CD8-positive, alpha-beta memory T cell (primary cell): Measurements from ENCODE around the gene CLDN18. TPM values are rescaled to one million over a fixed set of nuclear protein-coding genes. Genes with fewer than 3 reads are reported as not detected.

ENCODE experiments used
- CTCF ChIA-PET: fragments of 350-600 bp; sonication (Branson Sonifier 250); formaldehyde crosslinking; loops from one replicate; lab custom pipeline; 2021; ENCODE audit warnings: antibody characterized with exemption; lab: Charles Lee
- POLR2A ChIA-PET: fragments of 350-600 bp; sonication (Branson Sonifier 250); formaldehyde crosslinking; loops from one replicate; lab custom pipeline; 2021; ENCODE audit warnings: antibody characterized with exemption; lab: Charles Lee
- DNase-seq, 5 donors: peaks; one replicate each; pipeline versions ENCODE4 v3.0.0 to v3.0.0-alpha.2; 2020 to 2022; ENCODE audit warnings: mixed read lengths in 1 of 5
- H3K27ac ChIP-seq: one replicate; pipeline ENCODE4 v1.7.0; 2013; ENCODE audit warnings: low read depth, mild to moderate bottlenecking, low read length, moderate library complexity
- H3K27me3 ChIP-seq: 2 replicates; pipeline ENCODE4 v1.7.0; 2013; ENCODE audit warnings: low read length, mild to moderate bottlenecking; ENCODE audit not compliant: insufficient read depth, poor library complexity, severe bottlenecking
- H3K36me3 ChIP-seq: 2 replicates; pipeline ENCODE4 v1.7.0; 2013; ENCODE audit warnings: mild to moderate bottlenecking, low read length, moderate library complexity; ENCODE audit not compliant: insufficient read depth
- H3K4me1 ChIP-seq: 2 replicates; pipeline ENCODE4 v1.7.0; 2013; ENCODE audit warnings: mild to moderate bottlenecking, low read length, moderate library complexity; ENCODE audit not compliant: insufficient read depth
- H3K4me3 ChIP-seq: 2 replicates; pipeline ENCODE4 v1.7.0; 2013; ENCODE audit warnings: mild to moderate bottlenecking, low read length
- H3K9me3 ChIP-seq: 2 replicates; pipeline ENCODE4 v1.7.0; 2013; ENCODE audit warnings: mild to moderate bottlenecking, low read length
- H3K27ac Mint-ChIP-seq, 8 donors: one replicate each; pipeline ENCODE4 v1.8.0; 2020 to 2021; ENCODE audit warnings: mixed read lengths in 8 of 8, mild to moderate bottlenecking in 6 of 8, inconsistent platforms in 3 of 8, moderate library complexity in 3 of 8
- H3K27me3 Mint-ChIP-seq, 2 donors: one replicate each; pipeline ENCODE4 v1.8.0; 2020 to 2021; ENCODE audit warnings: mixed read lengths in 2 of 2, mild to moderate bottlenecking in 1 of 2, moderate library complexity in 1 of 2
- H3K36me3 Mint-ChIP-seq, 3 donors: one replicate each; pipeline ENCODE4 v1.8.0; 2020 to 2021; ENCODE audit warnings: mixed read lengths in 3 of 3, inconsistent platforms in 1 of 3, mild to moderate bottlenecking in 1 of 3
- H3K4me1 Mint-ChIP-seq, 3 donors: one replicate each; pipeline ENCODE4 v1.8.0; 2020 to 2021; ENCODE audit warnings: mixed read lengths in 3 of 3, inconsistent platforms in 1 of 3, mild to moderate bottlenecking in 1 of 3
- H3K4me3 Mint-ChIP-seq, 7 donors: one replicate each; pipeline ENCODE4 v1.8.0; 2020 to 2021; ENCODE audit warnings: mixed read lengths in 7 of 7, mild to moderate bottlenecking in 6 of 7, moderate library complexity in 4 of 7, inconsistent platforms in 2 of 7
- H3K9me3 Mint-ChIP-seq, 5 donors: one replicate each; pipeline ENCODE4 v1.8.0; 2020 to 2022; ENCODE audit warnings: mixed read lengths in 5 of 5, mild to moderate bottlenecking in 3 of 5, moderate library complexity in 2 of 5, inconsistent platforms in 1 of 5
- polyA plus RNA-seq: library from polyadenylated mRNA; unstranded; fragments of 300-500 nt; fragmentation: Illumina TruSeq; gene quantifications from one replicate; pipeline ENCODE4 v1.2.3, GENCODE V29; 2021
- total RNA-seq, 2 experiments: library from RNA; stranded (reverse); gene quantifications; one replicate each; pipeline ENCODE4 v1.2.3, GENCODE V29; 2021

CLDN18 gene
- total and polyA plus RNA-seq, 3 experiments from 2014 or later: not detected

GRCh38 chr3:138011722-138012121 is 1.8 kb downstream of the CLDN18 start:
- Mint-ChIP-seq H3K36me3 (no peaks in the 10 kb centered on the region), H3K27me3 (peaks cover 3% of the 10 kb centered on the region in 2 donors), H3K27ac (no peak overlapping the region), H3K4me3 (no peak overlapping the region), H3K9me3 (no peaks in the 10 kb centered on the region), H3K4me1 (no peaks in the 10 kb centered on the region)
- ChIA-PET POLR2A (no interaction called here), CTCF (no interaction called here)
- H3K27me3 ChIP-seq: no peaks in the 10 kb centered on the region
- no peak overlapping the region for H3K27ac ChIP-seq
- DNase-seq: no peak
- H3K4me1 ChIP-seq: no peaks in the 10 kb centered on the region
- H3K36me3 ChIP-seq: no peaks in the 10 kb centered on the region
- no peaks in the 10 kb centered on the region for H3K9me3 ChIP-seq
- H3K4me3 ChIP-seq: no peak overlapping the region

GRCh38 chr3:138012526-138012925 is 2.6 kb downstream of the CLDN18 start:
- Mint-ChIP-seq H3K4me3 (no peak overlapping the region), H3K36me3 (no peaks in the 10 kb centered on the region), H3K27me3 (peaks cover 0 to 3% of the 10 kb centered on the region in 2 donors), H3K9me3 (no peaks in the 10 kb centered on the region), H3K27ac (no peak overlapping the region), H3K4me1 (no peaks in the 10 kb centered on the region)
- Histone ChIP-seq H3K27me3 (no peaks in the 10 kb centered on the region), H3K27ac (no peak overlapping the region), H3K36me3 (no peaks in the 10 kb centered on the region), H3K4me3 (no peak overlapping the region), H3K9me3 (no peaks in the 10 kb centered on the region), H3K4me1 (no peaks in the 10 kb centered on the region)
- POLR2A ChIA-PET: no interaction called here
- DNase-seq: no peak
- CTCF ChIA-PET: no interaction called here

GRCh38 chr3:138016065-138016464 is 6.1 kb downstream of the CLDN18 start:
- CTCF ChIA-PET: no interaction called here
- Mint-ChIP-seq H3K27me3 (peaks cover 0 to 4% of the 10 kb centered on the region in 2 donors), H3K36me3 (no peaks in the 10 kb centered on the region), H3K4me1 (no peaks in the 10 kb centered on the region), H3K27ac (peak overlapping the region in 1 of 8 donors; percentile 55), H3K9me3 (no peaks in the 10 kb centered on the region), H3K4me3 (no peak overlapping the region)
- no peaks in the 10 kb centered on the region for H3K27me3 ChIP-seq
- H3K4me1 ChIP-seq: no peaks in the 10 kb centered on the region
- no peaks in the 10 kb centered on the region for H3K36me3 ChIP-seq
- no peak overlapping the region for H3K4me3 ChIP-seq
- no peak for DNase-seq
- POLR2A ChIA-PET: no interaction called here
- H3K9me3 ChIP-seq: no peaks in the 10 kb centered on the region
- no peak overlapping the region for H3K27ac ChIP-seq

- no peaks in the 10 kb centered on the region for H3K36me3 ChIP-seq
- no peak for DNase-seq
- no peaks in the 10 kb centered on the region for H3K4me1 ChIP-seq
- no peak overlapping the region for H3K4me3 ChIP-seq
- POLR2A ChIA-PET: no interaction called here
- Mint-ChIP-seq H3K4me3 (no peak overlapping the region), H3K27ac (no peak overlapping the region), H3K4me1 (no peaks in the 10 kb centered on the region), H3K36me3 (no peaks in the 10 kb centered on the region), H3K27me3 (peaks cover 0 to 5% of the 10 kb centered on the region in 2 donors), H3K9me3 (no peaks in the 10 kb centered on the region)
- no peak overlapping the region for H3K27ac ChIP-seq
- H3K27me3 ChIP-seq: no peaks in the 10 kb centered on the region
- no peaks in the 10 kb centered on the region for H3K9me3 ChIP-seq
- CTCF ChIA-PET: interaction anchor here (1.4 kb wide), 1 partner anchor 8 kb away, joined by 3 read pairs; no protein-coding TSS in a partner anchor
Measured at GRCh38 chr3:138019281-138020069, 9.5 kb downstream of the CLDN18 start.

DNA sequence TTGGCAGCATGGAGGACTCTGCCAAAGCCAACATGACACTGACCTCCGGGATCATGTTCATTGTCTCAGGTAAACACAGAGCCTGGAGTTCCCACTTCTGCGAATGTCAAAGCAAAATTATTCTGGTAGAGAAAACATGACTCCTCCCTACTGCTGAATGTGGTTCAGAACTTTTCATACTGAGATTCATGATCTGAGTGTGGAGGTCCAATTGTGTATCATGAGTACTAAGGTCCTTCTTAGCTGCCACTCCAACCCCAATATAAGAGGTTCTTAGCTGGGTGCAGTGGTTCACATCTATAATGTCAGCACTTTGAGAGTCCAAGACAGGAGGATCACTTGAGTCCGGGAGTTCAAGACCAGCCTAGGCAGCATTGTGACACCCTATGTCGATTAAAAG is 13.8 kb downstream of the CLDN18 start:
- CTCF ChIA-PET: interaction anchor here (1.0 kb wide), 1 partner anchor 10 kb away, joined by 3 read pairs; no protein-coding TSS in a partner anchor
- Mint-ChIP-seq H3K4me3 (no peak overlapping the region), H3K36me3 (no peaks in the 10 kb centered on the region), H3K4me1 (no peaks in the 10 kb centered on the region), H3K27ac (no peak overlapping the region), H3K9me3 (no peaks in the 10 kb centered on the region), H3K27me3 (peaks cover 5 to 10% of the 10 kb centered on the region in 2 donors)
- H3K27me3 ChIP-seq: no peaks in the 10 kb centered on the region
- no peak overlapping the region for H3K27ac ChIP-seq
- H3K4me3 ChIP-seq: no peak overlapping the region
- no peaks in the 10 kb centered on the region for H3K4me1 ChIP-seq
- no peak for DNase-seq
- H3K36me3 ChIP-seq: no peaks in the 10 kb centered on the region
- no peaks in the 10 kb centered on the region for H3K9me3 ChIP-seq
- POLR2A ChIA-PET: no interaction called here

DNA sequence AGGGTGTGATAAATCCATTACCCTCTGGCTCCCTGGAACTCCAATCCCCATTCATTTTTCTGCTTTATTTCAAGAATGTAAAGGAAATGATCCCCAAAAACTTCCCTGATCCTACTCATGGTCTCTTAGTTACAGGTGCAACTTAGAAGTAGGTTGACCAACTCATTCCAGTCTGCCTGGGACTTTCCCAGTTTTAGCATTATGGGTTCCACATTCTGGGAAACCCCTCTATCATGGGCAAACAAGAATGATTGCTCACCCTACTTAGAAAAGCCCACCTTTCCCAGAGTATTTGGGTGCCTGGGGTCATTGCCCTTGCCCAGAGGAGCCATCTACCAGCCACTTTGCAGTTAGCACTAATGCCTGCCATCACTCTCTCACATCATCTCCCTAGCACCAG is 15.6 kb downstream of the CLDN18 start:
- H3K9me3 Mint-ChIP-seq: no peaks in the 10 kb centered on the region
- H3K27ac Mint-ChIP-seq: no peak overlapping the region
- no peaks in the 10 kb centered on the region for H3K36me3 ChIP-seq
- no peaks in the 10 kb centered on the region for H3K4me1 Mint-ChIP-seq
- POLR2A ChIA-PET: no interaction called here
- H3K4me1 ChIP-seq: no peaks in the 10 kb centered on the region
- H3K36me3 Mint-ChIP-seq: no peaks in the 10 kb centered on the region
- no peak for DNase-seq
- H3K4me3 Mint-ChIP-seq: no peak overlapping the region
- H3K27ac ChIP-seq: no peak overlapping the region
- CTCF ChIA-PET: no interaction called here
- no peaks in the 10 kb centered on the region for H3K9me3 ChIP-seq
- no peak overlapping the region for H3K4me3 ChIP-seq
- no peaks in the 10 kb centered on the region for H3K27me3 ChIP-seq
- peaks cover 6 to 10% of the 10 kb centered on the region in 2 donors for H3K27me3 Mint-ChIP-seq

DNA sequence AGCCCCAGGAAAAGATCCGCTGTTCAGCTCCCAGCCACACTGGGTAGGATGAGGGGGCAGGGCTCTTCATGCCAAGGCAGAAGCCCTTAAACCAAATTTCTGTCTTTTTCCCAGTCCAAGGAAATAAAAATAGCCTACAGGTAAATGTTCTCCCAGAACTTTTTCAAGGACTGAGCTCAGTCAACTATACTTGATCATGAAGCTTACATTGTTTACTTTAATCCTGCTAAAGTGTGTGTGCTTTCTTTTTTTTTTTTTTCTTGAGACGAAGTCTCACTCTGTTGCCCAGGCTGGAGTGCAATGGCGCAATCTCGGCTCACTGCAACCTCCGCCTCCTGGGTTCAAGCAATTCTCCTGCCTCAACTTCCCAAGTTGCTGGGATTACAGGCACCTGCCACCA is 17.9 kb downstream of the CLDN18 start:
- DNase-seq: no peak
- POLR2A ChIA-PET: no interaction called here
- no peaks in the 10 kb centered on the region for H3K36me3 Mint-ChIP-seq

DNA sequence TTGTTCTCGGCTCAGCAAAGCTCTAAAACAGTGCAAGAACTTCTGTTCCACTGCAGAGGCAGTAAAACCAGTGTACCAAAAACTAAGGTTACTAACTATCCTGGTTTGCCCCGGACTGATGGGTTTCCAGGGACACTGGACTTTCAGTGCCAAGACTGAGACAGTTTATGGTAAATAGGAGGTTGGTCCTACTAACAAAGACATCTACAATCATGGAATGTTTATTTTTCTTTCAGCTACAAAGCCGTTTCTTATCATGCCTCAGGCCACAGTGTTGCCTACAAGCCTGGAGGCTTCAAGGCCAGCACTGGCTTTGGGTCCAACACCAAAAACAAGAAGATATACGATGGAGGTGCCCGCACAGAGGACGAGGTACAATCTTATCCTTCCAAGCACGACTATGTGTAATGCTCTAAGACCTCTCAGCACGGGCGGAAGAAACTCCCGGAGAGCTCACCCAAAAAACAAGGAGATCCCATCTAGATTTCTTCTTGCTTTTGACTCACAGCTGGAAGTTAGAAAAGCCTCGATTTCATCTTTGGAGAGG is 20.8 kb downstream of the CLDN18 start:
- Histone ChIP-seq H3K9me3 (no peaks in the 10 kb centered on the region), H3K27me3 (no peaks in the 10 kb centered on the region), H3K4me3 (no peak overlapping the region), H3K4me1 (no peaks in the 10 kb centered on the region), H3K27ac (no peak overlapping the region), H3K36me3 (no peaks in the 10 kb centered on the region)
- Mint-ChIP-seq H3K4me3 (no peak overlapping the region), H3K9me3 (no peaks in the 10 kb centered on the region), H3K27ac (no peak overlapping the region), H3K4me1 (no peaks in the 10 kb centered on the region), H3K27me3 (peaks cover 10 to 28% of the 10 kb centered on the region in 2 donors), H3K36me3 (no peaks in the 10 kb centered on the region)
- DNase-seq: no peak
- POLR2A ChIA-PET: no interaction called here
- CTCF ChIA-PET: no interaction called here

More for the DNA sequence above, 17.9 kb downstream of the CLDN18 start:
- Mint-ChIP-seq H3K27ac (no peak overlapping the region), H3K9me3 (no peaks in the 10 kb centered on the region), H3K4me1 (no peaks in the 10 kb centered on the region), H3K4me3 (no peak overlapping the region), H3K27me3 (peaks cover 7 to 14% of the 10 kb centered on the region in 2 donors)
- H3K4me3 ChIP-seq: no peak overlapping the region
- no peaks in the 10 kb centered on the region for H3K27me3 ChIP-seq
- no peaks in the 10 kb centered on the region for H3K36me3 ChIP-seq
- H3K27ac ChIP-seq: no peak overlapping the region
- H3K9me3 ChIP-seq: no peaks in the 10 kb centered on the region
- CTCF ChIA-PET: interaction anchor here (1.0 to 1.8 kb wide), 2 partner anchors 8 to 9 kb away, joined by 3 read pairs; no protein-coding TSS in a partner anchor
- no peaks in the 10 kb centered on the region for H3K4me1 ChIP-seq
